K562 (cell line): ENCODE measurements around the gene USP2. TPM values are rescaled to one million over a fixed set of nuclear protein-coding genes. Genes with fewer than 3 reads are reported as not detected.
A peak's percentile ranks its signal among the peaks of the same experiment; 100 is the strongest.

ENCODE experiments used
- C11orf30 ChIP-seq: fragments of 450-650 bp; IDR thresholded peaks from 2 replicates; pipeline ENCODE4 v1.6.1; 2016; ENCODE audit warnings: low read depth, mild to moderate bottlenecking
- ESRRA ChIP-seq: fragments of 450-650 bp; IDR thresholded peaks from 2 replicates; pipeline ENCODE4 v1.6.1; 2014; ENCODE audit warnings: low read depth, mild to moderate bottlenecking, moderate library complexity, borderline replicate concordance
- FOXA1 ChIP-seq: fragments of 450-650 bp; IDR thresholded peaks from 2 replicates; pipeline ENCODE4 v1.6.1; 2016; ENCODE audit warnings: mild to moderate bottlenecking, borderline replicate concordance
- ZNF212 ChIP-seq: fragments of 450-650 bp; formaldehyde crosslinking; IDR thresholded peaks from 2 replicates; pipeline ENCODE4 v1.4.0; 2020; ENCODE audit warnings: mild to moderate bottlenecking
- ZNF830 ChIP-seq: fragments of 250-450 bp; sonication (Bioruptor Pico); IDR thresholded peaks from 2 replicates; pipeline ENCODE4 v1.5.0; 2021; ENCODE audit warnings: mild to moderate bottlenecking
- polyA plus RNA-seq, 8 experiments: library from polyadenylated mRNA; depleted of rRNA in 4 of 8; stranded (reverse) in 5 of 8; unstranded in 3 of 8; fragments of >200 nt; fragmentation: Nextera tagmentation in 2 of 8; fragmentation: Illumina TruSeq in 1 of 8; extraction: Ambion mirVana in 2 of 8; extraction: Trizol in 1 of 8; gene quantifications; 2 replicates each; pipeline versions ENCODE4 v1.2.1 to v1.2.3, GENCODE V29; 2011 to 2014; ENCODE audit warnings: inconsistent platforms in 1 of 8, missing spikeins in 1 of 8
- total RNA-seq, 7 experiments: library from RNA; depleted of rRNA in 6 of 7; stranded (reverse); fragments of >200 nt in 6 of 7; fragmentation: Illumina TruSeq in 2 of 7; extraction: Trizol in 2 of 7; gene quantifications; 2 replicates each; pipeline versions ENCODE4 v1.2.1 to v1.2.3, GENCODE V29; 2011 to 2021; ENCODE audit warnings: low replicate concordance in 1 of 7
- TF ChIP-seq, protein P1 (sequence below): fragments of 250-450 bp; sonication (Bioruptor Pico); IDR thresholded peaks from 2 replicates; pipeline ENCODE4 v1.5.0; 2022; ENCODE audit warnings: mild to moderate bottlenecking
- TF ChIP-seq, protein P2 (sequence below): fragments of 250-450 bp; sonication (Bioruptor Pico); IDR thresholded peaks from 2 replicates; pipeline ENCODE4 v1.8.0; 2022; ENCODE audit warnings: inconsistent platforms, mild to moderate bottlenecking, moderate library complexity, borderline replicate concordance
- TF ChIP-seq, protein P3 (sequence below), 3 experiments: fragments of 200-800 bp in 1 of 3; sonication (Bioruptor generic) in 1 of 3; sonication (generic) in 1 of 3; formaldehyde crosslinking in 1 of 3; IDR thresholded peaks; 2 replicates each; pipeline versions ENCODE4 v1.6.1 to v1.8.0; 2016 to 2022; ENCODE audit warnings: mild to moderate bottlenecking in 2 of 3, missing compliant biosample characterization in 2 of 3, missing genetic modification characterization in 2 of 3, missing genetic modification reagents in 1 of 3
- TF ChIP-seq, protein P4 (sequence below): fragments of 200-800 bp; sonication (Bioruptor generic); IDR thresholded peaks from 2 replicates; pipeline ENCODE4 v1.6.1; 2017; ENCODE audit warnings: missing genetic modification characterization, missing compliant biosample characterization
- TF ChIP-seq, protein P5 (sequence below): sonication (generic); formaldehyde crosslinking; IDR thresholded peaks from 2 replicates; pipeline ENCODE4 v1.9.0; 2022; ENCODE audit warnings: mild to moderate bottlenecking, missing genetic modification reagents
- TF ChIP-seq, protein P6 (sequence below), 2 experiments: IDR thresholded peaks in 1 of 2; conservative IDR thresholded peaks in 1 of 2; 2 replicates each; pipeline ENCODE4 v1.6.1; 2016; ENCODE audit warnings: low read depth in 2 of 2, mild to moderate bottlenecking in 1 of 2, missing compliant biosample characterization in 1 of 2, missing genetic modification characterization in 1 of 2, moderate library complexity in 1 of 2
- TF ChIP-seq, protein P7 (sequence below): fragments of 450-650 bp; IDR thresholded peaks from 2 replicates; pipeline ENCODE4 v1.6.1; 2016; ENCODE audit warnings: antibody characterized with exemption
- TF ChIP-seq, protein P8 (sequence below): fragments of 250-450 bp; sonication (Bioruptor Pico); IDR thresholded peaks from 2 replicates; pipeline ENCODE4 v1.8.0; 2021; ENCODE audit warnings: moderate library complexity, mild to moderate bottlenecking, inconsistent platforms

The USP2 gene
- total and polyA plus RNA-seq, 9 of the 15 experiments (the other 6 are each of a cell fraction or from before 2014, with no cell fraction given): 2.8 to 16.9 (median 3.9) TPM

DNA sequence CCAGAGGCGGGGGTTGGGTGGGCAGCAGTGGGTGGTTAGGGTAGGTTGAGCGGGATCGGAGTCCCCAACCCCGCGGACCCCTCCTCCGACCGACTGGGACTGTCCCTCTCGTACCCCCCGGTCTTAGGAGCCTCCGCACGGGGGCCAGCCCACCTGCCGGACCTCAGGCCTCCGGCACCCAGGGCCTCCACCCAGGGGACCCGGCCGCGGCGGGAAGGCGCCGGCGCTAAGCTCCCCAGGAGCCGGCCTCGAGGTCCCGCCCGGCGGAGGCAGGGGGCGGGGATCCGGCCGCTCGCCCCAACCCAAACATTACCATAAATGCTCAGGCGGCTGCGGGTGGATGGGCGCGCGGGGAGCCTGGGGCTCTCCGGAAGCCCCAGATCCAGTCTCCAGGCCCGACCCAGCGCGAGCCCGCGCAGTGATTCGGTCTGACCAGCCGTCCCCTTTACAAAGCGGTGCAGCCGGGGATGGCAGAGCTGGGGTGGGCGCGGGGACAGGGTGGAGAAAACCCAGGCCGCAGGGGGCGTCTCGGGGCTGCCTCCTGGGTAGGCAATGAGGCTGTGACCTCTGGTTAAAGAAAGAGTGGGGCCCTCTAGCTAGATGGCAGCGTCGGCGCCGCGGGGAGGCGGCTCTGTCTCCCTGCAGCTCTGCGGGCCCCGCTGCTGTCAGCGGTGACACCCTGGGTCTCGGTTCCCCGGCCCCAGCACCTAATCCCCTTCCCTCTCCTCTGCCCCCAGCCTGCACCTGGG is 60.5 kb downstream of the USP2 start (continued):
- TF ChIP-seq, protein P1, sequence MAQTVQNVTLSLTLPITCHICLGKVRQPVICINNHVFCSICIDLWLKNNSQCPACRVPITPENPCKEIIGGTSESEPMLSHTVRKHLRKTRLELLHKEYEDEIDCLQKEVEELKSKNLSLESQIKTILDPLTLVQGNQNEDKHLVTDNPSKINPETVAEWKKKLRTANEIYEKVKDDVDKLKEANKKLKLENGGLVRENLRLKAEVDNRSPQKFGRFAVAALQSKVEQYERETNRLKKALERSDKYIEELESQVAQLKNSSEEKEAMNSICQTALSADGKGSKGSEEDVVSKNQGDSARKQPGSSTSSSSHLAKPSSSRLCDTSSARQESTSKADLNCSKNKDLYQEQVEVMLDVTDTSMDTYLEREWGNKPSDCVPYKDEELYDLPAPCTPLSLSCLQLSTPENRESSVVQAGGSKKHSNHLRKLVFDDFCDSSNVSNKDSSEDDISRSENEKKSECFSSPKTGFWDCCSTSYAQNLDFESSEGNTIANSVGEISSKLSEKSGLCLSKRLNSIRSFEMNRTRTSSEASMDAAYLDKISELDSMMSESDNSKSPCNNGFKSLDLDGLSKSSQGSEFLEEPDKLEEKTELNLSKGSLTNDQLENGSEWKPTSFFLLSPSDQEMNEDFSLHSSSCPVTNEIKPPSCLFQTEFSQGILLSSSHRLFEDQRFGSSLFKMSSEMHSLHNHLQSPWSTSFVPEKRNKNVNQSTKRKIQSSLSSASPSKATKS (CRISPR knock-in tag): no peak
- TF ChIP-seq ESRRA (peak; percentile 29; the same call in 1 of the 2 replicates), C11orf30 (no peak), FOXA1 (no peak), ZNF830 (CRISPR knock-in tag) (0 out of 2 replicates have a peak, but pooled peaks have one; percentile 27), ZNF212 (CRISPR knock-in tag) (no peak)
- TF ChIP-seq, protein P2, sequence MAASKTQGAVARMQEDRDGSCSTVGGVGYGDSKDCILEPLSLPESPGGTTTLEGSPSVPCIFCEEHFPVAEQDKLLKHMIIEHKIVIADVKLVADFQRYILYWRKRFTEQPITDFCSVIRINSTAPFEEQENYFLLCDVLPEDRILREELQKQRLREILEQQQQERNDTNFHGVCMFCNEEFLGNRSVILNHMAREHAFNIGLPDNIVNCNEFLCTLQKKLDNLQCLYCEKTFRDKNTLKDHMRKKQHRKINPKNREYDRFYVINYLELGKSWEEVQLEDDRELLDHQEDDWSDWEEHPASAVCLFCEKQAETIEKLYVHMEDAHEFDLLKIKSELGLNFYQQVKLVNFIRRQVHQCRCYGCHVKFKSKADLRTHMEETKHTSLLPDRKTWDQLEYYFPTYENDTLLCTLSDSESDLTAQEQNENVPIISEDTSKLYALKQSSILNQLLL (CRISPR knock-in tag): no peak
- TF ChIP-seq, protein P3, sequence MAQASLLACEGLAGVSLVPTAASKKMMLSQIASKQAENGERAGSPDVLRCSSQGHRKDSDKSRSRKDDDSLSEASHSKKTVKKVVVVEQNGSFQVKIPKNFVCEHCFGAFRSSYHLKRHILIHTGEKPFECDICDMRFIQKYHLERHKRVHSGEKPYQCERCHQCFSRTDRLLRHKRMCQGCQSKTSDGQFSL (CRISPR knock-in tag; IDR thresholded peaks at IDR 0.05): 0 out of 2 replicates have a peak, but pooled peaks have one; percentile 29
- TF ChIP-seq, protein P3 (tag; IDR thresholded peaks at IDR 0.05): no peak
- TF ChIP-seq, protein P4, sequence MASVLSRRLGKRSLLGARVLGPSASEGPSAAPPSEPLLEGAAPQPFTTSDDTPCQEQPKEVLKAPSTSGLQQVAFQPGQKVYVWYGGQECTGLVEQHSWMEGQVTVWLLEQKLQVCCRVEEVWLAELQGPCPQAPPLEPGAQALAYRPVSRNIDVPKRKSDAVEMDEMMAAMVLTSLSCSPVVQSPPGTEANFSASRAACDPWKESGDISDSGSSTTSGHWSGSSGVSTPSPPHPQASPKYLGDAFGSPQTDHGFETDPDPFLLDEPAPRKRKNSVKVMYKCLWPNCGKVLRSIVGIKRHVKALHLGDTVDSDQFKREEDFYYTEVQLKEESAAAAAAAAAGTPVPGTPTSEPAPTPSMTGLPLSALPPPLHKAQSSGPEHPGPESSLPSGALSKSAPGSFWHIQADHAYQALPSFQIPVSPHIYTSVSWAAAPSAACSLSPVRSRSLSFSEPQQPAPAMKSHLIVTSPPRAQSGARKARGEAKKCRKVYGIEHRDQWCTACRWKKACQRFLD (CRISPR knock-in tag): peak; percentile 42; the same call in 1 of the 2 replicates
- TF ChIP-seq, protein P5, sequence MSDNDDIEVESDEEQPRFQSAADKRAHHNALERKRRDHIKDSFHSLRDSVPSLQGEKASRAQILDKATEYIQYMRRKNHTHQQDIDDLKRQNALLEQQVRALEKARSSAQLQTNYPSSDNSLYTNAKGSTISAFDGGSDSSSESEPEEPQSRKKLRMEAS (CRISPR knock-in tag): peak; percentile 21; the same call in 1 of the 2 replicates
- TF ChIP-seq, protein P6, sequence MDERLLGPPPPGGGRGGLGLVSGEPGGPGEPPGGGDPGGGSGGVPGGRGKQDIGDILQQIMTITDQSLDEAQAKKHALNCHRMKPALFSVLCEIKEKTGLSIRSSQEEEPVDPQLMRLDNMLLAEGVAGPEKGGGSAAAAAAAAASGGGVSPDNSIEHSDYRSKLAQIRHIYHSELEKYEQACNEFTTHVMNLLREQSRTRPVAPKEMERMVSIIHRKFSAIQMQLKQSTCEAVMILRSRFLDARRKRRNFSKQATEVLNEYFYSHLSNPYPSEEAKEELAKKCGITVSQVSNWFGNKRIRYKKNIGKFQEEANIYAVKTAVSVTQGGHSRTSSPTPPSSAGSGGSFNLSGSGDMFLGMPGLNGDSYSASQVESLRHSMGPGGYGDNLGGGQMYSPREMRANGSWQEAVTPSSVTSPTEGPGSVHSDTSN (CRISPR knock-in tag; IDR thresholded peaks at IDR 0.05; ENCODE audit: low read depth): no peak
- TF ChIP-seq, protein P6 (tag; conservative IDR thresholded peaks at IDR 0.05; ENCODE audit: low read depth): no peak
- TF ChIP-seq, protein P7, sequence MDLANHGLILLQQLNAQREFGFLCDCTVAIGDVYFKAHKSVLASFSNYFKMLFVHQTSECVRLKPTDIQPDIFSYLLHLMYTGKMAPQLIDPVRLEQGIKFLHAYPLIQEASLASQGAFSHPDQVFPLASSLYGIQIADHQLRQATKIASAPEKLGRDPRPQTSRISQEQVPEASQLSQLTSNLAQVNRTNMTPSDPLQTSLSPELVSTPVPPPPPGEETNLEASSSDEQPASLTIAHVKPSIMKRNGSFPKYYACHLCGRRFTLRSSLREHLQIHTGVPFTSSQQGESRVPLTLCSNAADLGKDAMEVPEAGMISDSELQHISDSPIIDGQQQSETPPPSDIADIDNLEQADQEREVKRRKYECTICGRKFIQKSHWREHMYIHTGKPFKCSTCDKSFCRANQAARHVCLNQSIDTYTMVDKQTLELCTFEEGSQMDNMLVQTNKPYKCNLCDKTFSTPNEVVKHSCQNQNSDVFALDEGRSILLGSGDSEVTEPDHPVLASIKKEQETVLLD: no peak
- TF ChIP-seq, protein P8, sequence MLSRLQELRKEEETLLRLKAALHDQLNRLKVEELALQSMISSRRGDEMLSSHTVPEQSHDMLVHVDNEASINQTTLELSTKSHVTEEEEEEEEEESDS (CRISPR knock-in tag): no peak
